A549 (cell line): Measurements from ENCODE around the gene CPSF4. TPM values are rescaled to one million over a fixed set of nuclear protein-coding genes. Genes with fewer than 3 reads are reported as not detected.
A peak's percentile ranks its signal among the peaks of the same experiment; 100 is the strongest.

Source experiments
- ATAC-seq, 2 experiments: fragments of 200-7000 bp in 1 of 2; fragments of >200 bp in 1 of 2; cut with Nextera tagmentation in 1 of 2; cut with Tn5 transposase in 1 of 2; 3 replicates each; pipeline versions ENCODE4 v1.8.0 to v1.9.1; 2018 to 2020; ENCODE audit warnings: mild to moderate bottlenecking in 1 of 2, moderate library complexity in 1 of 2
- CTCF ChIA-PET: fragments of 300-600 bp; sonication (Branson Sonifier 250); formaldehyde crosslinking; extraction: SDS; loops from one replicate; lab custom pipeline; 2021; ENCODE audit warnings: antibody characterized with exemption, inconsistent platforms; lab: Yijun Ruan, JAX
- POLR2A ChIA-PET: fragments of 350-600 bp; formaldehyde crosslinking; extraction: SDS; loops from one replicate; lab custom pipeline; 2021; ENCODE audit warnings: antibody characterized with exemption, inconsistent platforms; lab: Yijun Ruan, JAX
- DNase-seq, 2 experiments: peaks; one replicate each; pipeline versions ENCODE4 v3.0.0 to v3.0.0-alpha.2; 2011 to 2016; ENCODE audit warnings: low read depth in 1 of 2, low spot score in 1 of 2
- FAIRE-seq: peaks from 2 replicates; lab custom pipeline; 2011; peaks lifted over from hg19 to GRCh38; lab: Jason Lieb, UNC
- H3K27ac ChIP-seq, 2 experiments: fragments of >200 bp; sonication (Bioruptor Twin); formaldehyde crosslinking; 3 replicates each; pipeline ENCODE4 v1.5.1; 2016 to 2017
- H3K4me1 ChIP-seq: fragments of >200 bp; sonication (Bioruptor Twin); formaldehyde crosslinking; 3 replicates; pipeline ENCODE4 v1.6.1; 2016
- H3K4me2 ChIP-seq: fragments of >200 bp; sonication (Bioruptor Twin); formaldehyde crosslinking; 3 replicates; pipeline ENCODE4 v1.6.1; 2016
- H3K4me3 ChIP-seq: fragments of >200 bp; sonication (Bioruptor Twin); formaldehyde crosslinking; 3 replicates; pipeline ENCODE4 v1.5.1; 2016
- H3K9me3 ChIP-seq: fragments of >200 bp; sonication (Bioruptor Twin); formaldehyde crosslinking; 3 replicates; pipeline ENCODE4 v1.6.1; 2016
- CBX8 ChIP-seq: fragments of 200-600 bp; sonication (generic); IDR thresholded peaks from 2 replicates; pipeline ENCODE4 v1.6.1; 2016
- CEBPB ChIP-seq, 2 experiments: fragments of >200 bp in 1 of 2; sonication (Bioruptor Twin) in 1 of 2; formaldehyde crosslinking in 1 of 2; IDR thresholded peaks; 2 replicates each; pipeline ENCODE4 v1.6.1; 2012 to 2016
- CHD2 ChIP-seq: fragments of 150-350 bp; IDR thresholded peaks from 2 replicates; pipeline ENCODE4 v1.6.1; 2014; ENCODE audit warnings: low read length; ENCODE audit not compliant: partially characterized antibody
- EHF ChIP-seq: fragments of 250-450 bp; sonication (Bioruptor Pico); IDR thresholded peaks from 2 replicates; pipeline ENCODE4 v1.5.0; 2020; ENCODE audit warnings: mild to moderate bottlenecking
- EP300 ChIP-seq, 2 experiments: fragments of >200 bp; sonication (Bioruptor Twin); formaldehyde crosslinking; IDR thresholded peaks; 2 replicates in 1 of 2; 3 replicates in 1 of 2; pipeline ENCODE4 v1.6.1; 2016 to 2017
- FOXS1 ChIP-seq: fragments of 250-450 bp; sonication (Bioruptor Pico); IDR thresholded peaks from 2 replicates; pipeline ENCODE4 v1.5.0; 2020; ENCODE audit warnings: mild to moderate bottlenecking, moderate library complexity
- HDAC2 ChIP-seq: fragments of 200-600 bp; sonication (generic); IDR thresholded peaks from 2 replicates; pipeline ENCODE4 v1.6.1; 2016
- HEYL ChIP-seq: fragments of 250-450 bp; sonication (Bioruptor Pico); IDR thresholded peaks from 2 replicates; pipeline ENCODE4 v1.8.0; 2021; ENCODE audit warnings: mild to moderate bottlenecking, moderate library complexity
- HOXB13 ChIP-seq: fragments of 250-450 bp; sonication (Bioruptor Pico); IDR thresholded peaks from 2 replicates; pipeline ENCODE4 v1.5.0; 2020; ENCODE audit warnings: low read depth, mild to moderate bottlenecking, moderate library complexity
- HOXB5 ChIP-seq: fragments of 250-450 bp; sonication (Bioruptor Pico); IDR thresholded peaks from 2 replicates; pipeline ENCODE4 v1.5.0; 2020; ENCODE audit warnings: mild to moderate bottlenecking, moderate library complexity
- JUN ChIP-seq, 2 experiments: fragments of >200 bp; sonication (Bioruptor Twin); formaldehyde crosslinking; IDR thresholded peaks; 2 replicates in 1 of 2; 3 replicates in 1 of 2; pipeline ENCODE4 v1.6.1; 2016 to 2017
- MAFK ChIP-seq: fragments of 450-650 bp; IDR thresholded peaks from 2 replicates; pipeline ENCODE4 v1.6.1; 2014; ENCODE audit not compliant: partially characterized antibody
- MAZ ChIP-seq: fragments of 150-350 bp; IDR thresholded peaks from 2 replicates; pipeline ENCODE4 v1.6.1; 2014; ENCODE audit warnings: antibody characterized with exemption, low read depth, low read length, borderline replicate concordance
- MYC ChIP-seq: IDR thresholded peaks from 2 replicates; pipeline ENCODE4 v1.6.1; 2012; ENCODE audit warnings: mild to moderate bottlenecking, inconsistent platforms, low read length, improper control_type of control experiment, borderline replicate concordance
- PHF8 ChIP-seq: fragments of 200-600 bp; sonication (generic); IDR thresholded peaks from 2 replicates; pipeline ENCODE4 v1.6.1; 2016; ENCODE audit warnings: low read depth, mild to moderate bottlenecking, antibody characterized with exemption, moderate library complexity, borderline replicate concordance
- POLR2A ChIP-seq: IDR thresholded peaks from 2 replicates; pipeline ENCODE4 v1.6.1; 2012; ENCODE audit warnings: mild to moderate bottlenecking, low read length
- POLR2AphosphoS2 ChIP-seq: conservative IDR thresholded peaks from 2 replicates; pipeline ENCODE4 v1.6.1; 2012; ENCODE audit warnings: low read length, improper control_type of control experiment, inconsistent platforms
- RARB ChIP-seq: fragments of 250-450 bp; sonication (Bioruptor Pico); IDR thresholded peaks from 2 replicates; pipeline ENCODE4 v1.8.0; 2021; ENCODE audit warnings: mild to moderate bottlenecking, moderate library complexity
- RFX5 ChIP-seq: fragments of 450-650 bp; IDR thresholded peaks from 2 replicates; pipeline ENCODE4 v1.7.1; 2014; ENCODE audit warnings: antibody characterized with exemption, mild to moderate bottlenecking, moderate library complexity
- RNF2 ChIP-seq: fragments of 200-600 bp; sonication (generic); IDR thresholded peaks from 2 replicates; pipeline ENCODE4 v1.6.1; 2016; ENCODE audit warnings: low read depth, mild to moderate bottlenecking, antibody characterized with exemption, moderate library complexity, borderline replicate concordance
- SMC3 ChIP-seq: fragments of >200 bp; sonication (Bioruptor Twin); formaldehyde crosslinking; IDR thresholded peaks from 3 replicates; pipeline ENCODE4 v1.6.1; 2018; ENCODE audit warnings: inconsistent platforms
- SREBF2 ChIP-seq: fragments of 450-650 bp; IDR thresholded peaks from 2 replicates; pipeline ENCODE4 v1.6.1; 2014; ENCODE audit warnings: mild to moderate bottlenecking, moderate library complexity
- TP53 ChIP-seq: fragments of 250-450 bp; sonication (Bioruptor Pico); IDR thresholded peaks from 2 replicates; pipeline ENCODE4 v1.5.0; 2021; ENCODE audit warnings: mild to moderate bottlenecking, moderate library complexity
- ZC3H11A ChIP-seq: fragments of 450-650 bp; IDR thresholded peaks from 2 replicates; pipeline ENCODE4 v1.6.1; 2014; ENCODE audit warnings: antibody characterized with exemption, mild to moderate bottlenecking
- ZSCAN20 ChIP-seq: fragments of 250-450 bp; sonication (Bioruptor Pico); IDR thresholded peaks from 2 replicates; pipeline ENCODE4 v1.8.0; 2022; ENCODE audit warnings: mild to moderate bottlenecking, moderate library complexity
- WGBS: methylation state at CpG from one replicate; pipeline ENCODE4 v1.1.6; 2017; ENCODE audit errors: missing lambda C conversion rate; 5-methylcytosine and 5-hydroxymethylcytosine counted together
- polyA plus RNA-seq, 4 experiments: library from polyadenylated mRNA; depleted of rRNA in 3 of 4; stranded (reverse); fragments of >200 nt; fragmentation: RNase III in 1 of 4; extraction: RNeasy Plus Mini Kit Qiagen cat#74134 plus additional on column Dnase treatment in 1 of 4; gene quantifications; 2 replicates in 3 of 4; 3 replicates in 1 of 4; pipeline ENCODE4 v1.2.3, GENCODE V29; 2011 to 2017
- TF ChIP-seq, protein P1 (sequence below): fragments of 250-450 bp; sonication (Bioruptor Pico); IDR thresholded peaks from 2 replicates; pipeline ENCODE4 v1.5.0; 2021; ENCODE audit warnings: mild to moderate bottlenecking, moderate library complexity, borderline replicate concordance
- TF ChIP-seq, protein P2 (sequence below): fragments of >200 bp; sonication (Bioruptor Twin); formaldehyde crosslinking; IDR thresholded peaks from 3 replicates; pipeline ENCODE4 v1.5.1; 2016
- TF ChIP-seq, protein P3 (sequence below): fragments of 450-650 bp; IDR thresholded peaks from 2 replicates; pipeline ENCODE4 v1.6.1; 2014; ENCODE audit warnings: antibody characterized with exemption
- TF ChIP-seq, protein P4 (sequence below): IDR thresholded peaks from 2 replicates; pipeline ENCODE4 v1.6.1; 2012
- TF ChIP-seq, protein P5 (sequence below): fragments of >200 bp; sonication (Bioruptor Twin); formaldehyde crosslinking; IDR thresholded peaks from 2 replicates; pipeline ENCODE4 v1.6.1; 2016
- TF ChIP-seq, protein P6 (sequence below): IDR thresholded peaks from 2 replicates; pipeline ENCODE4 v1.6.1; 2012; ENCODE audit warnings: low read depth, borderline replicate concordance

CPSF4 gene
- polyA plus RNA-seq, 2 of the 4 experiments (the other 2 are of a cell fraction) = 28.7 to 35.6 TPM

DNA sequence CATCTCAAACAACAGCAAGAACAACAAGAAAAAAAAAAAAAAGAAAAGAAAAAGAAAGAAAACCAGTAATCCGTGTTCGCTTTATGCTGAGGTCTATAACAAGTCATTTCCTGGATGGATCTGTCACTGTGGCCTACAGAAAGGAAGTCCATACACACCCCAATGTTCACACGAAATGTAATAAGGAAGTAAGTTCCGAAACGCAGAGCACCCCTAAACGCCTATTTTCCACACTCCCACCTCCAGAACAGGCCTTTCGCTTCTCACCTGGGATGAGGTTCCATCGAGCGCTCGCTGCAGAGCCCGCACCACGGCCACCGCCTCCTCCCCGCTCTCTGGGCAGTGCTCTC, 60.6 kb downstream of the CPSF4 start:
- TF ChIP-seq EP300 (IDR thresholded peaks at IDR 0.05) = no peak
- no peak for TF ChIP-seq POLR2A
- TF ChIP-seq EHF (CRISPR knock-in tag) = 0 out of 2 replicates have a peak, but pooled peaks have one; percentile 21
- no peak for TF ChIP-seq HOXB5 (CRISPR knock-in tag)
- TF ChIP-seq, all 56 proteins: peak for 1
- peak; percentile 2 to 14; a peak in 3 of 6 replicates for ATAC-seq
- 3% methylated on average over 10 of the region's 14 CpGs for WGBS
- H3K4me1 ChIP-seq = peaks cover 12% of the 10 kb centered on the region; the same call in 2 of the 3 replicates
- FAIRE-seq = no peak
- H3K4me3 ChIP-seq = peak overlapping the region; percentile 71
- peak overlapping the region; percentile 87 for H3K4me2 ChIP-seq
- H3K9me3 ChIP-seq = peaks cover 25% of the 10 kb centered on the region
- DNase-seq = peak in 1 of 2 experiments; percentile 30
- H3K27ac ChIP-seq = peak overlapping the region; percentile 81 to 88
- CTCF ChIA-PET = interaction anchor here (0.7 to 1.7 kb wide), 3 partner anchors 9 to 680 kb away, joined by 3 to 5 read pairs (median 3); partner anchors contain the start of gene ZSCAN25
- POLR2A ChIA-PET = interaction anchor here (0.6 to 2.8 kb wide), 7 partner anchors 9 to 59 kb away, joined by 3 to 17 read pairs (median 5); partner anchors contain the start of genes FAM200A and ZNF655

DNA sequence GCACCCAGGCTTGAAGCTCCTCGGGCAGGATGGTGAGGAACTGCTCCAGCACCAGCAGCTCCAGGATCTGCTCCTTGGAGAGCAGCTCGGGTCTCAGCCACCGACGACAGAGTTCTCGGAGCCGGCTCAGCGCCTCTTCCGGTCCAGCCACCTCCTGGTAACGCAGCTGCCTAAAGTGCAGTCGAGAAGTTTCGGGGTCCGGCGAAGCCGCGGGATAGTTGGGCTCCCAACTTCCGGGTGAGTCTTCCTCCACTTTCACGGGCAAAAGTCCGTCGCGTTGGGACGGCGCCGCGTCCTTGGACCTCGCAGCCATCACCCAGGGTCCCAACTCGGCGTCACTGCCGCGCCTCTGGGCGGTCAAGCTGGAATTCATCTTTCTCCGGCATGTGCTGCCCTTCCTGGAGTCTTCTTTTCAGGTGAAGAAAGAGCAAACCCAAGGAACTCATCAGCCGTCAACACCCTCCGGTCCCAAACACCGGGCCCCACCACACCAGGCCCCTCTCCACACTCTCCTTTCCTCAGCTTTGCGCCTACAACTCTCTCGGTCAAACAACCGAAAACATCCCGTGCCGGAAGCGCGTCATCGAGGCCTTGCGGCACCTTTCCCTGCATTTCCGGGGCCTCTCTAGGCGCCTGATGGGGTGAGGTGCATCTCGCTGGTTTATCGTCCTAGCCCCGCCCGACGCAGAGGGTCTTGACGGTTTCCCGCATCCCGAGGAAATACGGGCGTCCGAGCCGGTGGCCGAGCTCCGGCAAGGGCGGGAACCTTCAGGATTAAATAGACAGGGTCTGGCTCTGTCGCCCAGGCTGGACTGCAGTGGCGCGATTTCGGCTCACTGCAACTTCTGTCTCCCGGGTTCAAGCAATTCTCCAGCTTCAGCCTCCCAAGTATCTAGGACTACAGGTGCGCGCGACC, 61.2 kb downstream of the CPSF4 start, which contains the start of gene ZNF394:
TSS of gene ZNF394 (minus strand) at position 561 of the 916 bp plus-strand sequence. CDS start at position 373, 188 bp downstream.
- peak within 1 kb of the TSS; percentile 81 to 88 for H3K27ac ChIP-seq
- 2% methylated on average over 56 of the region's 68 CpGs for WGBS
- peaks cover 19% of the 10 kb centered on the region for H3K9me3 ChIP-seq
- peaks cover 12% of the 10 kb centered on the region; the same call in 2 of the 3 replicates for H3K4me1 ChIP-seq
- ChIA-PET CTCF (interaction anchor here (0.6 to 1.7 kb wide), 3 partner anchors 9 to 116 kb away, joined by 3 to 5 read pairs (median 3); partner anchors contain the start of gene ZSCAN25), POLR2A (interaction anchor here (0.6 to 2.8 kb wide), 9 partner anchors 10 to 59 kb away, joined by 3 to 17 read pairs (median 5); partner anchors contain the start of genes FAM200A and ZNF655)
- FAIRE-seq (no peak), DNase-seq (peak; percentile 95), ATAC-seq (peak; percentile 66 to 73)
- H3K4me3 ChIP-seq = peak within 1 kb of the TSS; percentile 71
- H3K4me2 ChIP-seq = peak within 1 kb of the TSS; percentile 87
- TF ChIP-seq RNF2 = no peak
- no peak for TF ChIP-seq HOXB13 (CRISPR knock-in tag)
- peak in 1 of 2 experiments; percentile 69; a peak in 2 of 4 replicates for TF ChIP-seq CEBPB (IDR thresholded peaks at IDR 0.05)
- peak; percentile 55 for TF ChIP-seq POLR2A
- no peak for TF ChIP-seq RFX5
- TF ChIP-seq CHD2 = no peak
- TF ChIP-seq HEYL = no peak
- TF ChIP-seq MAZ = no peak
- TF ChIP-seq, protein P1, sequence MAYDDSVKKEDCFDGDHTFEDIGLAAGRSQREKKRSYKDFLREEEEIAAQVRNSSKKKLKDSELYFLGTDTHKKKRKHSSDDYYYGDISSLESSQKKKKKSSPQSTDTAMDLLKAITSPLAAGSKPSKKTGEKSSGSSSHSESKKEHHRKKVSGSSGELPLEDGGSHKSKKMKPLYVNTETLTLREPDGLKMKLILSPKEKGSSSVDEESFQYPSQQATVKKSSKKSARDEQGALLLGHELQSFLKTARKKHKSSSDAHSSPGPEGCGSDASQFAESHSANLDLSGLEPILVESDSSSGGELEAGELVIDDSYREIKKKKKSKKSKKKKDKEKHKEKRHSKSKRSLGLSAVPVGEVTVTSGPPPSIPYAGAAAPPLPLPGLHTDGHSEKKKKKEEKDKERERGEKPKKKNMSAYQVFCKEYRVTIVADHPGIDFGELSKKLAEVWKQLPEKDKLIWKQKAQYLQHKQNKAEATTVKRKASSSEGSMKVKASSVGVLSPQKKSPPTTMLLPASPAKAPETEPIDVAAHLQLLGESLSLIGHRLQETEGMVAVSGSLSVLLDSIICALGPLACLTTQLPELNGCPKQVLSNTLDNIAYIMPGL (CRISPR knock-in tag) = no peak
- no peak for TF ChIP-seq HOXB5 (CRISPR knock-in tag)
- TF ChIP-seq, protein P2, sequence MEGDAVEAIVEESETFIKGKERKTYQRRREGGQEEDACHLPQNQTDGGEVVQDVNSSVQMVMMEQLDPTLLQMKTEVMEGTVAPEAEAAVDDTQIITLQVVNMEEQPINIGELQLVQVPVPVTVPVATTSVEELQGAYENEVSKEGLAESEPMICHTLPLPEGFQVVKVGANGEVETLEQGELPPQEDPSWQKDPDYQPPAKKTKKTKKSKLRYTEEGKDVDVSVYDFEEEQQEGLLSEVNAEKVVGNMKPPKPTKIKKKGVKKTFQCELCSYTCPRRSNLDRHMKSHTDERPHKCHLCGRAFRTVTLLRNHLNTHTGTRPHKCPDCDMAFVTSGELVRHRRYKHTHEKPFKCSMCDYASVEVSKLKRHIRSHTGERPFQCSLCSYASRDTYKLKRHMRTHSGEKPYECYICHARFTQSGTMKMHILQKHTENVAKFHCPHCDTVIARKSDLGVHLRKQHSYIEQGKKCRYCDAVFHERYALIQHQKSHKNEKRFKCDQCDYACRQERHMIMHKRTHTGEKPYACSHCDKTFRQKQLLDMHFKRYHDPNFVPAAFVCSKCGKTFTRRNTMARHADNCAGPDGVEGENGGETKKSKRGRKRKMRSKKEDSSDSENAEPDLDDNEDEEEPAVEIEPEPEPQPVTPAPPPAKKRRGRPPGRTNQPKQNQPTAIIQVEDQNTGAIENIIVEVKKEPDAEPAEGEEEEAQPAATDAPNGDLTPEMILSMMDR = no peak
- TF ChIP-seq FOXS1 (CRISPR knock-in tag) = no peak
- TF ChIP-seq RARB (CRISPR knock-in tag) = no peak
- no peak for TF ChIP-seq POLR2AphosphoS2
- no peak for TF ChIP-seq SMC3
- TF ChIP-seq ZC3H11A = no peak
- TF ChIP-seq, protein P3, sequence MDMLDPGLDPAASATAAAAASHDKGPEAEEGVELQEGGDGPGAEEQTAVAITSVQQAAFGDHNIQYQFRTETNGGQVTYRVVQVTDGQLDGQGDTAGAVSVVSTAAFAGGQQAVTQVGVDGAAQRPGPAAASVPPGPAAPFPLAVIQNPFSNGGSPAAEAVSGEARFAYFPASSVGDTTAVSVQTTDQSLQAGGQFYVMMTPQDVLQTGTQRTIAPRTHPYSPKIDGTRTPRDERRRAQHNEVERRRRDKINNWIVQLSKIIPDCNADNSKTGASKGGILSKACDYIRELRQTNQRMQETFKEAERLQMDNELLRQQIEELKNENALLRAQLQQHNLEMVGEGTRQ = no peak
- TF ChIP-seq CBX8 = no peak
- no peak for TF ChIP-seq ZSCAN20 (CRISPR knock-in tag)
- TF ChIP-seq, protein P4, sequence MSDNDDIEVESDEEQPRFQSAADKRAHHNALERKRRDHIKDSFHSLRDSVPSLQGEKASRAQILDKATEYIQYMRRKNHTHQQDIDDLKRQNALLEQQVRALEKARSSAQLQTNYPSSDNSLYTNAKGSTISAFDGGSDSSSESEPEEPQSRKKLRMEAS = peak; percentile 91
- TF ChIP-seq TP53 = no peak
- TF ChIP-seq SREBF2 = no peak
- peak; percentile 61; the same call in 1 of the 2 replicates for TF ChIP-seq PHF8
- TF ChIP-seq, protein P5, sequence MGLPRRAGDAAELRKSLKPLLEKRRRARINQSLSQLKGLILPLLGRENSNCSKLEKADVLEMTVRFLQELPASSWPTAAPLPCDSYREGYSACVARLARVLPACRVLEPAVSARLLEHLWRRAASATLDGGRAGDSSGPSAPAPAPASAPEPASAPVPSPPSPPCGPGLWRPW = no peak
- no peak for TF ChIP-seq HDAC2
- peak; percentile 76 to 82; a peak in 3 of 5 replicates for TF ChIP-seq JUN (IDR thresholded peaks at IDR 0.05)
- TF ChIP-seq, protein P6, sequence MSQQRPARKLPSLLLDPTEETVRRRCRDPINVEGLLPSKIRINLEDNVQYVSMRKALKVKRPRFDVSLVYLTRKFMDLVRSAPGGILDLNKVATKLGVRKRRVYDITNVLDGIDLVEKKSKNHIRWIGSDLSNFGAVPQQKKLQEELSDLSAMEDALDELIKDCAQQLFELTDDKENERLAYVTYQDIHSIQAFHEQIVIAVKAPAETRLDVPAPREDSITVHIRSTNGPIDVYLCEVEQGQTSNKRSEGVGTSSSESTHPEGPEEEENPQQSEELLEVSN = no peak
- no peak for TF ChIP-seq MAFK
- no peak; the same call in 1 of the 2 replicates for TF ChIP-seq MYC
